A549 (cell line): ENCODE data around the gene ASPSCR1. TPM values are rescaled to one million over a fixed set of nuclear protein-coding genes. Genes with fewer than 3 reads are reported as not detected.

ENCODE experiments used
- ATAC-seq, 2 experiments: fragments of 200-7000 bp in 1 of 2; fragments of >200 bp in 1 of 2; cut with Nextera tagmentation in 1 of 2; cut with Tn5 transposase in 1 of 2; 3 replicates each; pipeline versions ENCODE4 v1.8.0 to v1.9.1; 2018 to 2020; ENCODE audit warnings: mild to moderate bottlenecking in 1 of 2, moderate library complexity in 1 of 2
- CTCF ChIA-PET: fragments of 300-600 bp; sonication (Branson Sonifier 250); formaldehyde crosslinking; extraction: SDS; loops from one replicate; lab custom pipeline; 2021; ENCODE audit warnings: antibody characterized with exemption, inconsistent platforms; lab: Yijun Ruan, JAX
- POLR2A ChIA-PET: fragments of 350-600 bp; formaldehyde crosslinking; extraction: SDS; loops from one replicate; lab custom pipeline; 2021; ENCODE audit warnings: antibody characterized with exemption, inconsistent platforms; lab: Yijun Ruan, JAX
- DNase-seq, 2 experiments: peaks; one replicate each; pipeline versions ENCODE4 v3.0.0 to v3.0.0-alpha.2; 2011 to 2016; ENCODE audit warnings: low read depth in 1 of 2, low spot score in 1 of 2
- FAIRE-seq: peaks from 2 replicates; lab custom pipeline; 2011; peaks lifted over from hg19 to GRCh38; lab: Jason Lieb, UNC
- H3K27ac ChIP-seq, 2 experiments: fragments of >200 bp; sonication (Bioruptor Twin); formaldehyde crosslinking; 3 replicates each; pipeline ENCODE4 v1.5.1; 2016 to 2017
- H3K4me1 ChIP-seq: fragments of >200 bp; sonication (Bioruptor Twin); formaldehyde crosslinking; 3 replicates; pipeline ENCODE4 v1.6.1; 2016
- H3K4me2 ChIP-seq: fragments of >200 bp; sonication (Bioruptor Twin); formaldehyde crosslinking; 3 replicates; pipeline ENCODE4 v1.6.1; 2016
- H3K4me3 ChIP-seq: fragments of >200 bp; sonication (Bioruptor Twin); formaldehyde crosslinking; 3 replicates; pipeline ENCODE4 v1.5.1; 2016
- H3K9me3 ChIP-seq: fragments of >200 bp; sonication (Bioruptor Twin); formaldehyde crosslinking; 3 replicates; pipeline ENCODE4 v1.6.1; 2016
- CBX2 ChIP-seq: fragments of 200-600 bp; sonication (generic); IDR thresholded peaks from 2 replicates; pipeline ENCODE4 v1.6.1; 2016; ENCODE audit warnings: low read depth, mild to moderate bottlenecking, borderline replicate concordance
- EHMT2 ChIP-seq: fragments of 200-600 bp; sonication (generic); IDR thresholded peaks from 2 replicates; pipeline ENCODE4 v1.6.1; 2016; ENCODE audit warnings: antibody characterized with exemption, low read depth, mild to moderate bottlenecking, moderate library complexity
- EP300 ChIP-seq, 2 experiments: fragments of >200 bp; sonication (Bioruptor Twin); formaldehyde crosslinking; IDR thresholded peaks; 2 replicates in 1 of 2; 3 replicates in 1 of 2; pipeline ENCODE4 v1.6.1; 2016 to 2017
- ESRRA ChIP-seq: fragments of 150-350 bp; IDR thresholded peaks from 2 replicates; pipeline ENCODE4 v1.6.1; 2014; ENCODE audit warnings: mild to moderate bottlenecking, low read length, borderline replicate concordance
- FOSL2 ChIP-seq, 2 experiments: fragments of 450-650 bp in 1 of 2; fragments of >200 bp in 1 of 2; sonication (Bioruptor Twin) in 1 of 2; formaldehyde crosslinking; IDR thresholded peaks; 2 replicates each; pipeline versions ENCODE4 v1.5.0 to v1.6.1; 2016 to 2020; ENCODE audit warnings: mild to moderate bottlenecking in 1 of 2, moderate library complexity in 1 of 2
- GATA3 ChIP-seq: IDR thresholded peaks from 2 replicates; pipeline ENCODE4 v1.6.1; 2012; ENCODE audit warnings: borderline replicate concordance
- HOXB13 ChIP-seq: fragments of 250-450 bp; sonication (Bioruptor Pico); IDR thresholded peaks from 2 replicates; pipeline ENCODE4 v1.5.0; 2020; ENCODE audit warnings: low read depth, mild to moderate bottlenecking, moderate library complexity
- JUN ChIP-seq, 2 experiments: fragments of >200 bp; sonication (Bioruptor Twin); formaldehyde crosslinking; IDR thresholded peaks; 2 replicates in 1 of 2; 3 replicates in 1 of 2; pipeline ENCODE4 v1.6.1; 2016 to 2017
- JUNB ChIP-seq: fragments of >200 bp; sonication (Bioruptor Twin); formaldehyde crosslinking; IDR thresholded peaks from 2 replicates; pipeline ENCODE4 v1.6.1; 2016
- MAFK ChIP-seq: fragments of 450-650 bp; IDR thresholded peaks from 2 replicates; pipeline ENCODE4 v1.6.1; 2014; ENCODE audit not compliant: partially characterized antibody
- NPAS2 ChIP-seq: fragments of 250-450 bp; sonication (Bioruptor Pico); IDR thresholded peaks from 2 replicates; pipeline ENCODE4 v1.8.0; 2022; ENCODE audit warnings: mild to moderate bottlenecking, moderate library complexity, borderline replicate concordance
- NR3C1 ChIP-seq: fragments of >200 bp; sonication (Bioruptor Twin); formaldehyde crosslinking; IDR thresholded peaks from 3 replicates; pipeline ENCODE4 v1.6.1; 2017
- PHF8 ChIP-seq: fragments of 200-600 bp; sonication (generic); IDR thresholded peaks from 2 replicates; pipeline ENCODE4 v1.6.1; 2016; ENCODE audit warnings: low read depth, mild to moderate bottlenecking, antibody characterized with exemption, moderate library complexity, borderline replicate concordance
- POLR2A ChIP-seq: IDR thresholded peaks from 2 replicates; pipeline ENCODE4 v1.6.1; 2012; ENCODE audit warnings: mild to moderate bottlenecking, low read length
- POLR2AphosphoS2 ChIP-seq: conservative IDR thresholded peaks from 2 replicates; pipeline ENCODE4 v1.6.1; 2012; ENCODE audit warnings: low read length, improper control_type of control experiment, inconsistent platforms
- RARB ChIP-seq: fragments of 250-450 bp; sonication (Bioruptor Pico); IDR thresholded peaks from 2 replicates; pipeline ENCODE4 v1.8.0; 2021; ENCODE audit warnings: mild to moderate bottlenecking, moderate library complexity
- RCOR1 ChIP-seq: fragments of 150-350 bp; IDR thresholded peaks from 2 replicates; pipeline ENCODE4 v1.6.1; 2014; ENCODE audit warnings: antibody characterized with exemption, low read length, low read depth
- RNF2 ChIP-seq: fragments of 200-600 bp; sonication (generic); IDR thresholded peaks from 2 replicates; pipeline ENCODE4 v1.6.1; 2016; ENCODE audit warnings: low read depth, mild to moderate bottlenecking, antibody characterized with exemption, moderate library complexity, borderline replicate concordance
- ZC3H11A ChIP-seq: fragments of 450-650 bp; IDR thresholded peaks from 2 replicates; pipeline ENCODE4 v1.6.1; 2014; ENCODE audit warnings: antibody characterized with exemption, mild to moderate bottlenecking
- WGBS: methylation state at CpG from one replicate; pipeline ENCODE4 v1.1.6; 2017; ENCODE audit errors: missing lambda C conversion rate; 5-methylcytosine and 5-hydroxymethylcytosine counted together
- polyA plus RNA-seq, 4 experiments: library from polyadenylated mRNA; depleted of rRNA in 3 of 4; stranded (reverse); fragments of >200 nt; fragmentation: RNase III in 1 of 4; extraction: RNeasy Plus Mini Kit Qiagen cat#74134 plus additional on column Dnase treatment in 1 of 4; gene quantifications; 2 replicates in 3 of 4; 3 replicates in 1 of 4; pipeline ENCODE4 v1.2.3, GENCODE V29; 2011 to 2017
- TF ChIP-seq, protein P1 (sequence below): IDR thresholded peaks from 2 replicates; pipeline ENCODE4 v1.6.1; 2012
- TF ChIP-seq, protein P2 (sequence below): fragments of >200 bp; sonication (Bioruptor Twin); formaldehyde crosslinking; IDR thresholded peaks from 3 replicates; pipeline ENCODE4 v1.5.1; 2016
- TF ChIP-seq, protein P3 (sequence below): fragments of >200 bp; sonication (Bioruptor Twin); formaldehyde crosslinking; IDR thresholded peaks from 3 replicates; pipeline ENCODE4 v1.6.1; 2016
- TF ChIP-seq, protein P4 (sequence below): fragments of 450-650 bp; IDR thresholded peaks from 2 replicates; pipeline ENCODE4 v1.6.1; 2014; ENCODE audit warnings: antibody characterized with exemption

Gene ASPSCR1
- polyA plus RNA-seq, 2 of the 4 experiments (the other 2 are of a cell fraction): 12.3 to 25.7 TPM

DNA sequence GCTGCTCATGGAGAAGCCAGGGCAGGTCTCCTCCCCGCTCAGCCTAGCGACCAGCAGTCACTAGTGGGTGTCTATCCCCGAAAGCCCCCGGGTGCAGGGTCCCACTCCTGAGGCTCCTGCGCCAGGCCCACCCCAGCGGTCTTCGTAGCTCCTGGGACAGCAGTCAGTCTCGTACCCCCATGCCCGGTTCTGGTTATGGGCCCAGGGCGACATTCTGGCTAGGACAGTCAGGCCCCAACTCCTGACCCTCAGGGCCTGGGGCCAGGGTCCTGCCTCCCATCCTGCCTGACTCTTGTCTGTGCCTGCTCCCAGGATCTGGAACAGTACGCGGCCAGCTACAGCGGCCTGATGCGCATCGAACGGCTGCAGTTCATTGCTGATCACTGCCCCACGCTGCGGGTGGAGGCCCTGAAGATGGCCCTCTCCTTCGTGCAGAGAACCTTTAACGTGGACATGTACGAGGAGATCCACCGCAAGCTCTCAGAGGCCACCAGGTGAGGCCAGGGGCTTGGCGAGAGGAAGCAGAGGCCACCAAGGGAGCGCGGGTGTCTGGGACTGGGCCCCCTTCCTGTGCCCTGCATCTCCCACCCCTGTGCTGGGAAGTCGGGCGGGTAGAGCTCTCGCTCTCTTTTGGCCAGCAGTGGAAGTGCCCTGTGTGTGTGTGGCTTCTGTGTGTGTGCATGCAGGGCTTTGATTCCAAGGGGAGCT is 76.3 kb downstream of the ASPSCR1 start (continued):
- TF ChIP-seq POLR2AphosphoS2: no peak
- no peak for TF ChIP-seq JUNB
- no peak for TF ChIP-seq ZC3H11A
- TF ChIP-seq NPAS2 (CRISPR knock-in tag): no peak
- TF ChIP-seq, protein P1, sequence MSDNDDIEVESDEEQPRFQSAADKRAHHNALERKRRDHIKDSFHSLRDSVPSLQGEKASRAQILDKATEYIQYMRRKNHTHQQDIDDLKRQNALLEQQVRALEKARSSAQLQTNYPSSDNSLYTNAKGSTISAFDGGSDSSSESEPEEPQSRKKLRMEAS: no peak
- TF ChIP-seq MAFK: no peak
- no peak for TF ChIP-seq FOSL2 (IDR thresholded peaks at IDR 0.05)
- no peak for TF ChIP-seq FOSL2 (CRISPR knock-in tag; IDR thresholded peaks at IDR 0.05)

DNA sequence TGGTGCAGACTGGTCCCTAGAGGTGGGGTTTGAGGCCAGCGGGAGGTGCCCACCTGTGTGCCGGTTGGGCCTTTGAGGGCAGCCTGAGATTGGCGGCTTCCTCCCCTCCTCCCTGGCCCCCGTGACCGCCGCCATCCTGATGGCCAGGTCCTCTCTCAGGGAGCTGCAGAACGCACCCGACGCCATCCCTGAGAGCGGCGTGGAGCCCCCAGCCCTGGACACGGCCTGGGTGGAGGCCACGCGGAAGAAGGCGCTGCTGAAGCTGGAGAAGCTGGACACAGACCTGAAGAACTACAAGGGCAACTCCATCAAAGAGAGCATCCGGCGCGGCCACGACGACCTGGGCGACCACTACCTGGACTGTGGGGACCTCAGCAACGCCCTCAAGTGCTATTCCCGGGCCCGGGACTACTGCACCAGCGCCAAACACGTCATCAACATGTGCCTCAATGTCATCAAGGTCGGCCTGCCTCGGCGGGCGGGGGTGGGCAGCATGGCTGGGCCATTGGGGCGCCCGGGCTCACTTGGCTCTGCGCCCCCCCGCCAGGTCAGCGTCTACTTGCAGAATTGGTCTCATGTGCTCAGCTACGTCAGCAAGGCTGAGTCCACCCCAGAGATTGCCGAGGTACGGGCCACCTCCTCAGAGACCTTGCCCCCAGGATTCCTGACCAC is 77.1 kb downstream of the ASPSCR1 start:
- no peak for ATAC-seq
- H3K4me1 ChIP-seq: peaks cover 16% of the 10 kb centered on the region; the same call in 2 of the 3 replicates
- H3K27ac ChIP-seq: no peak overlapping the region
- FAIRE-seq: no peak
- WGBS: 95% methylated on average over 32 of the region's 38 CpGs
- no peaks in the 10 kb centered on the region for H3K9me3 ChIP-seq
- ChIA-PET POLR2A (interaction anchor here (0.9 kb wide), 1 partner anchor 17 kb away, joined by 3 read pairs; the partner anchor contains the start of gene DCXR), CTCF (interaction anchor here (1.5 to 21.7 kb wide), 4 partner anchors 11 to 94 kb away, joined by 6 to 191 read pairs (median 26); partner anchors contain the start of genes DCXR, DUS1L and RAC3)
- DNase-seq: no peak
- no peak overlapping the region for H3K4me2 ChIP-seq
- no peak for TF ChIP-seq POLR2A
- no peak for TF ChIP-seq RNF2
- TF ChIP-seq RARB (CRISPR knock-in tag): no peak
- TF ChIP-seq JUN (IDR thresholded peaks at IDR 0.05): peak in 1 of 2 experiments; percentile 13; a peak in 1 of 5 replicates
- TF ChIP-seq HOXB13 (CRISPR knock-in tag): no peak
- H3K4me3 ChIP-seq: no peak overlapping the region

DNA sequence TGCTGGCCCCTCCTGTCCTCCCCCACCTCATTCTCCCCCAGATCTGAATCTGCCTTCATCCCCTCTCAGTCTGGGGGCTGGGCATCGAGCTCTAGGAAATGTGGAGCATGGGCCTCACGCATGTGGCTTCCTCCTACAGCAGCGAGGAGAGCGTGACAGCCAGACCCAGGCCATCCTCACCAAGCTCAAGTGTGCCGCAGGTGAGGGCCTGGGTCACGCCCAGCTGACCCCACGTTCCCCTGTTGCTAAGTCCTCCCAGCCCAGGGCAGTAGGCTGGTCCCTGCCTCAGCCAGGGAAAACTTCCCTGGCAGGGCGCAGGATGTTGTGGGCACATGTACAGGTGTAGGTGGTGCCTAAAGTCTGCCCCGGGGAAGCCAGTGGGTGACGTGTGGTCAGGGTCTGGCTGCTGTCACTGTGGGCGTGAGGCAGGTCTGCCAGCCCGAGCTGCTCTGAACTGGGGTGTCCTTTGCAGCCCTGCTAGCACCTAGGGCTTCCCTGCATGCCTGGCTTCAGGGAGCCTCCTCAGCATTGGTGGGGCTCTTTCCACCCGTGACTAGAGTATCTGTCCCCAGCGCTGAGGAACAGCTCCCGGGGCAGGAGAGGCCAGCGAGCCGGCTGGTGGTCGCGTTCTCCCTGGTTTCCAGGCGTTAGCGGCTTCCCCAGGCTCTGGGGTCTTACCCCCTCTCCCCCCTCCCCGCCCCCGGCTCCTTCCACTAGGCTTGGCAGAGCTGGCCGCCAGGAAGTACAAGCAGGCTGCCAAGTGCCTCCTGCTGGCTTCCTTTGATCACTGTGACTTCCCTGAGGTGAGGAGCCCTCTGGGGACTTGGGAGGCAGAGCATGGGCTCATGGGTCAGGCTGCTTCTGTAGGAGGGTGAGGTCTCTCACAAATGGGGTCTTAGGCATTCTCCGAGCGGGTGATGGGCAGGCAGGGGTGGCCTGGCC is 77.9 kb downstream of the ASPSCR1 start:
- peaks cover 16% of the 10 kb centered on the region; the same call in 2 of the 3 replicates for H3K4me1 ChIP-seq
- TF ChIP-seq RCOR1: no peak
- TF ChIP-seq, protein P2, sequence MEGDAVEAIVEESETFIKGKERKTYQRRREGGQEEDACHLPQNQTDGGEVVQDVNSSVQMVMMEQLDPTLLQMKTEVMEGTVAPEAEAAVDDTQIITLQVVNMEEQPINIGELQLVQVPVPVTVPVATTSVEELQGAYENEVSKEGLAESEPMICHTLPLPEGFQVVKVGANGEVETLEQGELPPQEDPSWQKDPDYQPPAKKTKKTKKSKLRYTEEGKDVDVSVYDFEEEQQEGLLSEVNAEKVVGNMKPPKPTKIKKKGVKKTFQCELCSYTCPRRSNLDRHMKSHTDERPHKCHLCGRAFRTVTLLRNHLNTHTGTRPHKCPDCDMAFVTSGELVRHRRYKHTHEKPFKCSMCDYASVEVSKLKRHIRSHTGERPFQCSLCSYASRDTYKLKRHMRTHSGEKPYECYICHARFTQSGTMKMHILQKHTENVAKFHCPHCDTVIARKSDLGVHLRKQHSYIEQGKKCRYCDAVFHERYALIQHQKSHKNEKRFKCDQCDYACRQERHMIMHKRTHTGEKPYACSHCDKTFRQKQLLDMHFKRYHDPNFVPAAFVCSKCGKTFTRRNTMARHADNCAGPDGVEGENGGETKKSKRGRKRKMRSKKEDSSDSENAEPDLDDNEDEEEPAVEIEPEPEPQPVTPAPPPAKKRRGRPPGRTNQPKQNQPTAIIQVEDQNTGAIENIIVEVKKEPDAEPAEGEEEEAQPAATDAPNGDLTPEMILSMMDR: no peak
- no peak for TF ChIP-seq CBX2
- no peak for TF ChIP-seq PHF8
- TF ChIP-seq EP300 (IDR thresholded peaks at IDR 0.05): no peak
- TF ChIP-seq FOSL2 (IDR thresholded peaks at IDR 0.05): no peak
- no peak for TF ChIP-seq FOSL2 (CRISPR knock-in tag; IDR thresholded peaks at IDR 0.05)
- no peak for TF ChIP-seq GATA3
- TF ChIP-seq, protein P3, sequence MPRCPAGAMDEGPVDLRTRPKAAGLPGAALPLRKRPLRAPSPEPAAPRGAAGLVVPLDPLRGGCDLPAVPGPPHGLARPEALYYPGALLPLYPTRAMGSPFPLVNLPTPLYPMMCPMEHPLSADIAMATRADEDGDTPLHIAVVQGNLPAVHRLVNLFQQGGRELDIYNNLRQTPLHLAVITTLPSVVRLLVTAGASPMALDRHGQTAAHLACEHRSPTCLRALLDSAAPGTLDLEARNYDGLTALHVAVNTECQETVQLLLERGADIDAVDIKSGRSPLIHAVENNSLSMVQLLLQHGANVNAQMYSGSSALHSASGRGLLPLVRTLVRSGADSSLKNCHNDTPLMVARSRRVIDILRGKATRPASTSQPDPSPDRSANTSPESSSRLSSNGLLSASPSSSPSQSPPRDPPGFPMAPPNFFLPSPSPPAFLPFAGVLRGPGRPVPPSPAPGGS: no peak
- no peak for TF ChIP-seq MAFK
- no peak for TF ChIP-seq ESRRA
- TF ChIP-seq, protein P1: no peak
- TF ChIP-seq, protein P4, sequence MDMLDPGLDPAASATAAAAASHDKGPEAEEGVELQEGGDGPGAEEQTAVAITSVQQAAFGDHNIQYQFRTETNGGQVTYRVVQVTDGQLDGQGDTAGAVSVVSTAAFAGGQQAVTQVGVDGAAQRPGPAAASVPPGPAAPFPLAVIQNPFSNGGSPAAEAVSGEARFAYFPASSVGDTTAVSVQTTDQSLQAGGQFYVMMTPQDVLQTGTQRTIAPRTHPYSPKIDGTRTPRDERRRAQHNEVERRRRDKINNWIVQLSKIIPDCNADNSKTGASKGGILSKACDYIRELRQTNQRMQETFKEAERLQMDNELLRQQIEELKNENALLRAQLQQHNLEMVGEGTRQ: no peak
- no peak for TF ChIP-seq NR3C1
- no peak for TF ChIP-seq EHMT2
- no peak for TF ChIP-seq HOXB13 (CRISPR knock-in tag)
- TF ChIP-seq, all 56 proteins: peak for 0
- no peak for FAIRE-seq
- no peak overlapping the region for H3K27ac ChIP-seq
- POLR2A ChIA-PET: interaction anchor here (1.0 kb wide), 1 partner anchor 18 kb away, joined by 4 read pairs; the partner anchor contains the start of gene DCXR
- ATAC-seq: no peak
- no peak overlapping the region for H3K4me3 ChIP-seq
- DNase-seq: no peak
- CTCF ChIA-PET: interaction anchor here (1.2 to 21.7 kb wide), 5 partner anchors 10 to 99 kb away, joined by 3 to 191 read pairs (median 24); partner anchors contain the start of genes DCXR, DUS1L and RAC3
- 93% methylated on average over 20 of the region's 26 CpGs for WGBS
- H3K4me2 ChIP-seq: no peak overlapping the region
- no peaks in the 10 kb centered on the region for H3K9me3 ChIP-seq
